GM10248 (cell line): ENCODE data around the gene KLHDC7A.
"Not testable (repeated sequence)": the region's sequence is repeated elsewhere in the genome, so short reads cannot be mapped to it uniquely, and the experiment has no call there.

Experiments
- CTCF ChIA-PET: fragments of 300-600 bp; sonication (Branson Sonifier 250); formaldehyde crosslinking; extraction: SDS; loops from one replicate; lab custom pipeline; 2021; ENCODE audit warnings: antibody characterized with exemption; lab: Yijun Ruan, JAX
- POLR2A ChIA-PET: fragments of 350-650 bp; sonication (Branson Sonifier 250); formaldehyde crosslinking; extraction: SDS; loops from one replicate; lab custom pipeline; 2020; ENCODE audit warnings: antibody characterized with exemption; lab: Yijun Ruan, JAX
- DNase-seq: peaks from one replicate; pipeline ENCODE4 v3.0.0; 2012; ENCODE audit errors: extremely low spot score
- CTCF ChIP-seq: IDR thresholded peaks from 2 replicates; pipeline ENCODE4 v1.5.1; 2012; ENCODE audit warnings: mild to moderate bottlenecking, low read depth; ENCODE audit errors: extremely low read depth, missing control alignments, control extremely low read depth

KLHDC7A gene

GRCh38 chr1:18447509-18448220, 33.1 kb upstream of the KLHDC7A start:
- ChIA-PET POLR2A (no interaction called here), CTCF (no interaction called here)
- no peak for TF ChIP-seq CTCF
- no peak for DNase-seq

- no peak for DNase-seq
- ChIA-PET CTCF (no interaction called here), POLR2A (no interaction called here)
- no peak for TF ChIP-seq CTCF
Measured at GRCh38 chr1:18448889-18449288, 31.8 kb upstream of the KLHDC7A start.

GRCh38 chr1:18452550-18452949, 28.2 kb upstream of the KLHDC7A start:
- ChIA-PET POLR2A (no interaction called here), CTCF (no interaction called here)
- TF ChIP-seq CTCF, result no peak

GRCh38 chr1:18458133-18459092, 22.3 kb upstream of the KLHDC7A start:
- no peak for DNase-seq
- TF ChIP-seq CTCF, result no peak
- CTCF ChIA-PET, result interaction anchor here (1.1 kb wide), 1 partner anchor 16 kb away, joined by 3 read pairs; no protein-coding TSS in a partner anchor
- POLR2A ChIA-PET, result no interaction called here

More at GRCh38 chr1:18452550-18452949, 28.2 kb upstream of the KLHDC7A start:
- DNase-seq, result no peak

GRCh38 chr1:18461656-18462055, 19.1 kb upstream of the KLHDC7A start:
- ChIA-PET POLR2A (no interaction called here), CTCF (no interaction called here)
- no peak for DNase-seq
- no peak for TF ChIP-seq CTCF

GRCh38 chr1:18462517-18462916, 18.2 kb upstream of the KLHDC7A start:
- CTCF ChIA-PET, DNase-seq: not testable (repeated sequence)
- POLR2A ChIA-PET, result interaction anchor here (0.6 kb wide), 1 partner anchor 1876 kb away, joined by 3 read pairs; no protein-coding TSS in a partner anchor
